GM12872 (cell line): ENCODE data around the gene MYLIP.

Source experiments
- TF ChIP-seq, protein P1 (sequence below): IDR thresholded peaks from 3 replicates; pipeline ENCODE4 v1.5.1; 2011; ENCODE audit warnings: low read depth, mild to moderate bottlenecking, low read length, moderate library complexity; ENCODE audit not compliant: insufficient read depth

Gene MYLIP

DNA sequence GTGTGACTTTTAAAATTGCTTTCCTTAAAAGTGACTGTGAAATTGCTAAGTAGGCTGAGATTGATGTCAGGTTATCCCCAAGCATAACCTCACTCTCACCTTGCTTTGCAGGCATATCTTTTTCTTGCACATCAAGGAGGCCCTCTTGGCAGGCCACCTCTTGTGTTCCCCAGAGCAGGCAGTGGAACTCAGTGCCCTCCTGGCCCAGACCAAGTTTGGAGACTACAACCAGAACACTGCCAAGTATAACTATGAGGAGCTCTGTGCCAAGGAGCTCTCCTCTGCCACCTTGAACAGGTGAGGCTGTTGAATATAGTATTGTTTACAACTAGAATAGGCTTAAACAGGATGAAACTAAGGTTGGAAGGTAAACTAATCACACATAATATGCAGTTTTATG lies 12.6 kb downstream of the MYLIP start:
- TF ChIP-seq, protein P1, sequence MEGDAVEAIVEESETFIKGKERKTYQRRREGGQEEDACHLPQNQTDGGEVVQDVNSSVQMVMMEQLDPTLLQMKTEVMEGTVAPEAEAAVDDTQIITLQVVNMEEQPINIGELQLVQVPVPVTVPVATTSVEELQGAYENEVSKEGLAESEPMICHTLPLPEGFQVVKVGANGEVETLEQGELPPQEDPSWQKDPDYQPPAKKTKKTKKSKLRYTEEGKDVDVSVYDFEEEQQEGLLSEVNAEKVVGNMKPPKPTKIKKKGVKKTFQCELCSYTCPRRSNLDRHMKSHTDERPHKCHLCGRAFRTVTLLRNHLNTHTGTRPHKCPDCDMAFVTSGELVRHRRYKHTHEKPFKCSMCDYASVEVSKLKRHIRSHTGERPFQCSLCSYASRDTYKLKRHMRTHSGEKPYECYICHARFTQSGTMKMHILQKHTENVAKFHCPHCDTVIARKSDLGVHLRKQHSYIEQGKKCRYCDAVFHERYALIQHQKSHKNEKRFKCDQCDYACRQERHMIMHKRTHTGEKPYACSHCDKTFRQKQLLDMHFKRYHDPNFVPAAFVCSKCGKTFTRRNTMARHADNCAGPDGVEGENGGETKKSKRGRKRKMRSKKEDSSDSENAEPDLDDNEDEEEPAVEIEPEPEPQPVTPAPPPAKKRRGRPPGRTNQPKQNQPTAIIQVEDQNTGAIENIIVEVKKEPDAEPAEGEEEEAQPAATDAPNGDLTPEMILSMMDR, result no peak

DNA sequence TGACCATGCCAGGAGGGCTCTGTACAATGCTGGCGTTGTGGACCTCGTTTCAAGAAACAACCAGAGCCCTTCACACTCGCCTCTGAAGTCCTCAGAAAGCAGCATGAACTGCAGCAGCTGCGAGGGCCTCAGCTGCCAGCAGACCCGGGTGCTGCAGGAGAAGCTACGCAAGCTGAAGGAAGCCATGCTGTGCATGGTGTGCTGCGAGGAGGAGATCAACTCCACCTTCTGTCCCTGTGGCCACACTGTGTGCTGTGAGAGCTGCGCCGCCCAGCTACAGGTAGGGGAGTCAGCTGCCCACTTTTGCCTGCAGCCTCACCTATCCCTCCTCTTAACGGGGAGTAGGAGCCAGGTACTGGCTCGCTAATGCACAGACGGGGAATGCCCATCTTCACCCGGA lies 16.2 kb downstream of the MYLIP start:
- TF ChIP-seq, protein P1, result no peak

DNA sequence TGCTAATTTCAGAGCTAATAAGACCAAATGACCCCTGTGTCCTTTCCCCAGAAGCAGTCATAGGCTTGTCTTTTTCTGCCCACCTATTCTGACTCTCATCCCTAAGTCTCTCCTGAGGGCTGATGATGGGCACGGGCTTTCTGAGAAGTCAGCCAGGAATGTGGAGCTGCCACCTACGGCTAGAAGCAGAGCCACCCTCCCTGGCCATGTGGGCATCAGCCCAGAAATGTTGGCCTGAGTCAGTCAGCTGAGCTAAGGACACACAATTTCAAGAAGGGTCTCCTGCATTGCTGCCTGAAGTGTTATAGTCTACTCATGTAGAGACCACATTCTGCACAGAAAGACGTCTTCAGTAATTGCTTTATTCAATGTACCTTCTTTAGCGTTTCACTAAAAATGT lies 17.1 kb downstream of the MYLIP start:
- TF ChIP-seq, protein P1, result no peak

DNA sequence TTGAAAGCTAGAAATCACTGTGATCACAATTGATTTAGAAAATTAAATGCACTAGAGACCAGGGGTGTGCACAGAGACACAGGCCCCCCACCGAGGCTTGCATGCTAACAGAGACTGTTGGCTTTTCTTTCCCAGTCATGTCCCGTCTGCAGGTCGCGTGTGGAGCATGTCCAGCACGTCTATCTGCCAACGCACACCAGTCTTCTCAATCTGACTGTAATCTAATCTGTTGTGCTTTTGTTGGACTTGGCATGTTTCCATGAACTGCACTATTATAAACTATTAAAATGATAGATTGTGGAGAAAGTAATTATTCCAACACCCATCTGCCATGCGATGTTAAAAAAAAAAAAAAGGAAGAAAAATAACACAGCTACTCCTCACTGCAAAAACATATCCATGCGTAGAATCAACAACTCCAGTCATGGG lies 17.7 kb downstream of the MYLIP start:
- TF ChIP-seq, protein P1, result no peak

DNA sequence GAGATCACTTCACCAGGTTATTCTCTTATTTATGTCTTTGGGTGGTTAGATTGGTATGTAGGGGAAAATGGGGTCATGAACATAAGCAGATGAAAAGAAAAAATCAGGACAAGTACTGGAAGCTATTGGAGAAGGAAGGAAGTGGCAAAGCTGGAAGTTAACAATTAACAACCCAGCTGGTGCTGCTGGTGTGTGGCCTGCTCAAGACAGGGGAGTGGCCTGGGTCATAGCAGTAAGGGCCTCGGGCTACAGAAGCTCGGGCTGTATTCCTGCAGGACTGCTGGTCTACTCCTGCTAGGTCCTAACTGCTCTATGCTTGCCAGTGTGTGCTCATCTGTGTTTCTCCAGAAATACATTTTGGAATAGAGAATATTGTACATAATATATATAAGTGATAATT lies 19.6 kb downstream of the MYLIP start:
- TF ChIP-seq, protein P1, result no peak

DNA sequence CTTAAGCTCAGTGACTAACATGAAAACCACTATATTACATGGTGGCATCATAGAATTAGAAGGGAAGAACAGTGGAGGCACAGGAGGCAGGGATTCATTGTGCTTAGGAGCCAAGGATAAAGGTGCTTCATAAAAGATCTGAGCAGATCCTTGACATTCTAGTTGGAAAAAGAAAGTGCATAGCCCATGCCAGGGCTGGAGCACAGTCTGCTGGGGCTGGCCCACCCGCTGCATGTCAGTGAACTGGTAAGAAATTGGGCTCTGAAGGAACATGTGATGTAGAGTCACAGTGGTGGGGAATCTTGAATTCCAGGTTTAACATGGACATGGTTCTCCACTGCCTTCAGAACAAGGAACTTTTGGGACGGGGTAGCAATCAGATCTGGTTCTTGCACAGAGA lies 20.4 kb downstream of the MYLIP start:
- TF ChIP-seq, protein P1, result no peak

DNA sequence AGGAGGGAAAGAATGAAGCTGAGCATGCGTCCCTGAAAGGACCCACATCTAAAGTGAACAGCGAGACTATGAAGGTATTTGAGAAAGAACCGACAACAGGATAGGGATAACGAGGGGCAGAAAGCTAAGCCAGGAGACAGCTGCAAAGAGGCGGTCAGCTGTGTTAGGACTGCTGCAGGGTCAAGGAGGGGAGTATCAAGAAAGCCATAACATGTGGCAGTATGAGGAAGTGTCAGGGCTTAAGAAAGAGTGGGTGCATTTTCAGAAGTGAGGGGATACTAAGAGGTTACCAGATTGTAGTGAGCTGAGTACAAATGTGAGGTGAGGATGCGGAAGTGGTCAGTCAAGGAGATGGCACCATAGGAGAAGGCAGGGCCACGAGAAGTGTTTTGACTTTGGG lies 21.2 kb downstream of the MYLIP start:
- TF ChIP-seq, protein P1, result no peak
